ENCODE data around the gene SLMAP. TPM values are rescaled to one million over a fixed set of nuclear protein-coding genes. Genes with fewer than 3 reads are reported as not detected.

Gene SLMAP
- total RNA-seq, 1 donor from 2014 or later, result 52.0 TPM

DNA sequence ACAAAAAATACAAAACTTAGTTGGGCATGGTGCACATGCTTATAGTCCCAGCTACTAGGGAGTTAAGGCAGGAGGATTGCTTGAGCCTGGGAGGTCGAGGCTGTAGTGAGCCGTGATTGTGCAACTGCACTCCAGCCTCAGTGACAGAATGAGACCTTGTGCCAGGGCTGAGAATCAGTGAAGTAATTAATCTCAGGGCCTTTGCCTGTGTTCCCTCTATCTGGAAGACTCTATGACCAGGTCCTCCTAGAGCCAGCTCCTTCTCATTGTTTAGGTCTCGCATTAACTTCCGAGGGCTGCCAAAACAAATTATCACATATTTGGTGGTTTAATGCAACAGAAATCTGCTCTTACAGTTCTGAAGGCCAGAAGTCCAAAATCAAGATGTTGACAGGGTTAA, 210.7 kb downstream of the SLMAP start:
- H3K27ac Mint-ChIP-seq (ENCODE audit: unreplicated experiment), result no peak overlapping the region
- no peak overlapping the region for H3K4me3 Mint-ChIP-seq (ENCODE audit: unreplicated experiment)
- no peaks in the 10 kb centered on the region for H3K9me3 Mint-ChIP-seq (ENCODE audit: unreplicated experiment)
- DNase-seq, result no peak
- H3K4me1 Mint-ChIP-seq (ENCODE audit: low read depth, unreplicated experiment), result no peaks in the 10 kb centered on the region
- TF ChIP-seq, protein P1, sequence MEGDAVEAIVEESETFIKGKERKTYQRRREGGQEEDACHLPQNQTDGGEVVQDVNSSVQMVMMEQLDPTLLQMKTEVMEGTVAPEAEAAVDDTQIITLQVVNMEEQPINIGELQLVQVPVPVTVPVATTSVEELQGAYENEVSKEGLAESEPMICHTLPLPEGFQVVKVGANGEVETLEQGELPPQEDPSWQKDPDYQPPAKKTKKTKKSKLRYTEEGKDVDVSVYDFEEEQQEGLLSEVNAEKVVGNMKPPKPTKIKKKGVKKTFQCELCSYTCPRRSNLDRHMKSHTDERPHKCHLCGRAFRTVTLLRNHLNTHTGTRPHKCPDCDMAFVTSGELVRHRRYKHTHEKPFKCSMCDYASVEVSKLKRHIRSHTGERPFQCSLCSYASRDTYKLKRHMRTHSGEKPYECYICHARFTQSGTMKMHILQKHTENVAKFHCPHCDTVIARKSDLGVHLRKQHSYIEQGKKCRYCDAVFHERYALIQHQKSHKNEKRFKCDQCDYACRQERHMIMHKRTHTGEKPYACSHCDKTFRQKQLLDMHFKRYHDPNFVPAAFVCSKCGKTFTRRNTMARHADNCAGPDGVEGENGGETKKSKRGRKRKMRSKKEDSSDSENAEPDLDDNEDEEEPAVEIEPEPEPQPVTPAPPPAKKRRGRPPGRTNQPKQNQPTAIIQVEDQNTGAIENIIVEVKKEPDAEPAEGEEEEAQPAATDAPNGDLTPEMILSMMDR (IDR thresholded peaks at IDR 0.05; ENCODE audit: partially characterized antibody, unreplicated experiment), result no peak
- no peaks in the 10 kb centered on the region for H3K27me3 Mint-ChIP-seq (ENCODE audit: unreplicated experiment)
- no peaks in the 10 kb centered on the region for H3K36me3 Mint-ChIP-seq (ENCODE audit: unreplicated experiment)

DNA sequence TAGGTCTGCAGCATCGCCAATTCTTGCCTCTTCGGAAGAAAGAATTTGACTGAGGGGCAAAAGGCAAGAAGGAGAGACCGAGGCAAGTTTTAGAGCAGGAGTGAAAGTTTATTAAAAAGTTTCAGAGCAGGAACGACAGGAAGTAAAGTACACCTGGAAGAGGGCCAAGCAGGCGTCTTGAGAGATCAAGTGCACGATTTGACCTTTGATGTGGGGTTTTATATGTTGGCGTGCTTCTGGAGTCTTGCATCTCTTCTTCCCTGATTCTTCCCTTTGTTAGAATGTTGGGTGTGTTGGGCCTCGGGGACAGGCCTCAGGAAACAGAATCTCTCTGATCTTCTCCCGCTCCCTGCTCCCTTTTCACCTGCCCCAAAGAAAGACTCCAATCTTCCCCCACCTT, 211.5 kb downstream of the SLMAP start:
- TF ChIP-seq, protein P1 (IDR thresholded peaks at IDR 0.05; ENCODE audit: partially characterized antibody, unreplicated experiment), result no peak

DNA sequence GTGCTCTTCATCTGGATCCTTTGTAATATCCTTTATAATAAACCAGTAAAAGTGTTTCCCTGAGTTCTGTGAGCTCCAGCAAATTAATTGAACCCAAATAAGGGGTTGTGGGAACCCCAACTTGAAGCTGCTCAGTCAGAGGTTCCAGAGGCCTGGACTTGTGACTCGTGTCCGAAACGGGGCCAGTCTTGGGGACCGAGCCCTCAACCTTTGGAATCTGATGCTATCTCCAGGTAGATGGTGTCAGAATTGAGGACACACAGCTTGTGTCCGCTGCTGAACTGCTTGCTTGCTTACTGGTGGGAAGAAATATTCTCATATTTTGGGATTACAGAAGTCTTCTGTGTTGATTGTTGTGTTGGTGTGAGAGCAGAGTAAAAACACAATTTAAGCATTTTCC, 212.4 kb downstream of the SLMAP start:
- no peak for DNase-seq
- Mint-ChIP-seq H3K4me1 (ENCODE audit: low read depth, unreplicated experiment) (no peaks in the 10 kb centered on the region), H3K9me3 (ENCODE audit: unreplicated experiment) (no peaks in the 10 kb centered on the region), H3K4me3 (ENCODE audit: unreplicated experiment) (no peak overlapping the region), H3K27ac (ENCODE audit: unreplicated experiment) (no peak overlapping the region), H3K36me3 (ENCODE audit: unreplicated experiment) (no peaks in the 10 kb centered on the region), H3K27me3 (ENCODE audit: unreplicated experiment) (no peaks in the 10 kb centered on the region)
- TF ChIP-seq, protein P1 (IDR thresholded peaks at IDR 0.05; ENCODE audit: partially characterized antibody, unreplicated experiment), result no peak

More for the DNA sequence above, 211.5 kb downstream of the SLMAP start:
- Mint-ChIP-seq H3K36me3 (ENCODE audit: unreplicated experiment) (no peaks in the 10 kb centered on the region), H3K27me3 (ENCODE audit: unreplicated experiment) (no peaks in the 10 kb centered on the region), H3K4me3 (ENCODE audit: unreplicated experiment) (no peak overlapping the region), H3K27ac (ENCODE audit: unreplicated experiment) (no peak overlapping the region), H3K9me3 (ENCODE audit: unreplicated experiment) (no peaks in the 10 kb centered on the region), H3K4me1 (ENCODE audit: low read depth, unreplicated experiment) (no peaks in the 10 kb centered on the region)
- no peak for DNase-seq

DNA sequence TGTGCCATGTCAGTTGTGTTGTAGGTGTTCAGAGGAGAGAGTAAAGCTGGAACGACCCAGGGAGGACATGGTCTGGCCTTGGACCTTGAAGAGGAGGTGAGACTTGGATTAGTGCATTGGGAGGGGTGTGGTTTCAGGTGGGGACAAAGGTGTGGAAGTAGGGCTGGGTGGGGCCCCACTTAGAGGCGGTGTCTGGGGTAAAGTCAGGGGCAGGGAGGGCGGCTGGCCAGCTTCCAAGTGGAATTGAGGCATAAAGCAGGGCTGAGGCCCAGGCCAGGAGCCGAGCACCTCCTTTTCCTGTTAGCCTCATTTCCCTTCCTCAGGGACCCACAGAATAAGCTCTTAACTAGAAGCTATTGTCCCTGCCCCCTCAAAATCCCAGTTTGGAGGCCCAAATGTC, 215.9 kb downstream of the SLMAP start:
- H3K9me3 Mint-ChIP-seq (ENCODE audit: unreplicated experiment), result no peaks in the 10 kb centered on the region
- no peaks in the 10 kb centered on the region for H3K36me3 Mint-ChIP-seq (ENCODE audit: unreplicated experiment)
- no peak overlapping the region for H3K4me3 Mint-ChIP-seq (ENCODE audit: unreplicated experiment)
- TF ChIP-seq, protein P1 (IDR thresholded peaks at IDR 0.05; ENCODE audit: partially characterized antibody, unreplicated experiment), result no peak
- no peaks in the 10 kb centered on the region for H3K4me1 Mint-ChIP-seq (ENCODE audit: low read depth, unreplicated experiment)
- no peak overlapping the region for H3K27ac Mint-ChIP-seq (ENCODE audit: unreplicated experiment)
- no peaks in the 10 kb centered on the region for H3K27me3 Mint-ChIP-seq (ENCODE audit: unreplicated experiment)
- DNase-seq, result no peak

DNA sequence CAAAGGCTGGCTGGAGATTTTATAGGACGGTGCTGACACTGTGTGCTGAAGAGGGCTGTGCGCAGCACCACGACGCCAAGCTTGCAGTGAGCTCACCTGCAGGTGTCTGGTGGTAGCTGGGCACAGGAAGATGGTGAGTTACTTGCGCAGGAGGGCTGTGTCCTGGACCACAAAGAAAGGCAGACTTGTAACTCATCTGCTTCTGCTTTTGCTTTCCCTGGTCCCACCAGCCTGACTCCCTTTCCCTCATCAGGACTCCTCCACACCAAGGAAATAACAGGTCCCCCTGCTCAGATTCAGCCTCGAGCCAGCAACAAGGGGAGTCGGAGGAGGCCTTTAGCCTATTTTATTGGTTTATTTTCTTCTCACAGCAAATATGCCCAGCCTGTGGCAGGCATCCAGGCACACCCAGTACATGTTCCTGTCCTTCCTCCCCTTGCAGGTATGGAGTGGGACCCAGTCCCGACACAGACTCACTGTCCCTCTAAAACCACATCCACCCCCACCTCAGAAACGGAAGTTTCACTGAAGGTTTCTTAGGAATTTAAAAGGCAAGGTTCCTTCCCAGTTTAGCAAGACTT, 216.5 kb downstream of the SLMAP start:
- Mint-ChIP-seq H3K4me1 (ENCODE audit: low read depth, unreplicated experiment) (no peaks in the 10 kb centered on the region), H3K36me3 (ENCODE audit: unreplicated experiment) (no peaks in the 10 kb centered on the region), H3K9me3 (ENCODE audit: unreplicated experiment) (no peaks in the 10 kb centered on the region)

More for the DNA sequence above, 216.5 kb downstream of the SLMAP start:
- no peak for DNase-seq
- no peak overlapping the region for H3K27ac Mint-ChIP-seq (ENCODE audit: unreplicated experiment)
- TF ChIP-seq, protein P1 (IDR thresholded peaks at IDR 0.05; ENCODE audit: partially characterized antibody, unreplicated experiment), result no peak
- H3K27me3 Mint-ChIP-seq (ENCODE audit: unreplicated experiment), result no peaks in the 10 kb centered on the region
- no peak overlapping the region for H3K4me3 Mint-ChIP-seq (ENCODE audit: unreplicated experiment)

All from glutamatergic neuron (in vitro differentiated cells).